GM21360 (cell line): ENCODE results near the gene MCF2L2.
"Not testable (repeated sequence)": the region's sequence is repeated elsewhere in the genome, so short reads cannot be mapped to it uniquely, and the experiment has no call there.

ENCODE experiments used
- ATAC-seq: cut with Tn5 transposase; IDR thresholded peaks from one replicate; pipeline ENCODE4 v1.9.1; 2021; ENCODE audit warnings: mild to moderate bottlenecking, moderate library complexity; ENCODE audit not compliant: unreplicated experiment

The MCF2L2 gene

DNA sequence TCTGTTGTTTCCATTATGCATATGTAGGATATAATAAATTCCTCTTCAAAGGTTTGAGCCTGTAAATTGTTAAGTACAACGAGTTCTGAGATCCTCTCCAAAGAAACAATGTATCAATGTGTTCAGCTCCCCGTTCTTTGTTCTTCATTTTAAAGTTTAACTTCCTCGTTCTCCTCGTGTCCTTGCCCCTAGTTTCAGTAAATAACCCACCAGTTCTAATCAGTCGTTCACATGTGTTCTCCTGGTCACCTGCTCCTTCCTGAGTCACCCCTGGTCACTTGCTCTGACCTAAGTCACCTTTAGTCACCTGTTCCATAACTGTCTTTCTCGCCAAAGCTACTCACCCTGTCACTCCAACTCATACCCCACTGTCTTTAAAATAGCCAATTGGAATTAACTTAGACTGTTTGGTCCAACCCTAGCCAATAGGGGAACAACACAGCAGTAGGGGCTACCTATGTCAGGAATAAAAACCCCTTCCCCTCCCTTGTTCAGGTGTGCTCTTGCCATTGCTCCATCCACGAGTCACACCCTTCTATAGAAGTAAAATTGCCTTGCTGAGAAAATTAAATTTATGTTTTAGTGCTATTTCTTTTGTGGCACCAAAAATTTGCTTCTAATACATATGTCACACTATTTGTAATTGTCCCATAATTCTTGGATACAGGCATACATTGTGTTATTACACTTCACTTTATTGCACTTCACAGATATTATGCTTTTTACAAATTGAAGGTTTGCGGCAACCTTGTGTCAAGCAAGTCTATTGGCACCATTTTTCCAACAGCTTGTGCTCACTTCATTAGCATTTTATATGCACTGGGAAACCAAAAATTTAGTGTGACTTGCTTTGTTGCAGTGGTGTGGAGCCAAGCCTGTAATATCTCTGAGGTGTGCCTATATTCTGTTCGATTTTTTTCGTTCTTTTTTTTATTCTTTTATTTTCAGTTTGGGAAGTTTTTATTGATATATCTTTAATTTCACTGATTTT is 15.3 kb upstream of the MCF2L2 start:
- no peak for ATAC-seq

DNA sequence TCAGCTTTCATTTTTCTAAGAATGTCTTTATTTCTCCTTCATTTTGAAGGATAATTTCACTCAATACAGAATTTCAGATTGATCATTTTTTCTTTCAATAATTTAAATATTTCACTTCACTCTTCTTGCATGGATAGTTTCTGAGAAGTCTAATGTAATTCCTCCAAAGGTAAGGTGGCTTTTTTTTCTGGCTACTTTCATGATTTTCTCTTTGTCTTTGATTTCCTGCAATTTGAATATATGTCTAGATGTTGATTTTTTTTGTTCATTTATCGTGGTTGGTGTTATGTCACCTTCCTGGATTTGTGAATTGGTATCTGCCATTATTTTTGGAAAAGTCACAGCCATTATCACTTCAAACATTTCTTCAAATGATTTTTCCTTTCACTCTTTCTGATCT is 14.6 kb upstream of the MCF2L2 start:
- ATAC-seq: no peak

DNA sequence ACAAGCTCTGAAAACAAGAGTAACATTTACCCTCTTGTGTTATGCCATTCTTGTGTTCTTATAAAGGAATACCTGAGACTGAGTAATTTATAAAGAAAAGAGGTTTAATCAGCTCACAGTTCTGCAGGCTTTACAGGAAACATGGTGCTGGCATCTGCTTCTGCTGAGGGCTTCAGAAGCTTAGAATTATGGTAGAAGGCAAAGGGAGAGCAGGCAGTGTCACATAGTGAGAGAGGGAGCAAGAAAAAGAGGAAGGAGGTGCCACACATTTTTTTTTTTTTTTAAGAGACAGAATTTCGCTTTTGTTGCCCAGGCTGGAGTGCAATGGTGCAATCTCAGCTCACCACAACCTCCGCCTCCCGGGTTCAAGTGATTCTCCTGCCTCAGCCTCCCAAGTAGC is 12.1 kb upstream of the MCF2L2 start:
- ATAC-seq: not testable (repeated sequence)

DNA sequence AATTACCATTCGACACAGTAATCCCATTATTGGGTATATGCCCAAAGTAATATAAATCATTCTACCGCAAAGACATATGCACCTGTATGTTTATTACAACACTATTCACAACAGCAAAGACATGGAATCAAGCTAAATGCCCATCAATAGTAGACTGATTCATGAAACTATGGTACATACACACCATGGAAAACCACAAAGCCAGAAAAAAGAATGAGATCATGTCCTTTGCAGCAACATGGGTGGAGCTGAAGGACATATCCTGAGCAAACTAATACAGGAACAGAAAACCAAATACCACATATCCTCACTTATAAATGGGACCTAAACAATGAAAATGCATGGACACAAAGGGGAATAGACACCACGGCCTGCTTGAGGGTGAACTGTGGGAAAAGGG is 11.1 kb upstream of the MCF2L2 start:
- ATAC-seq: no peak

DNA sequence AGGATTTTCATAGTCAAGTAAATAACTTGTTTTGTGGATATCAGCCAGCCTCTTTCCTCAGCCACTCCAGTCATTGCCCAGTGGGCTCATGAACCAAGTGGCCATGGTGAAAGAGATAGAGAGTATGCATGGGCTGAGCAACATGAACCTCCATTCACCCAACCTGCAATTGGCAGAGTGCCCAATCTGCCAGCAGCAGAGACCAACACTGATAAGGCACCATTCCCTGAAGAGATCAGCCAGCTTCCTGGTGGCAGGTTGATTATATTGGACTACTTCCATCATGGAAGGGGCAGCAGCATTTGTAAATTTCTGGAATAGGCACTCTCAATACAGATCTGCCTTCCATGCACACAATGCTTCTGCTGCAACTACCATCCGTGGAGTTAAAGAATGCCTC is 10.3 kb upstream of the MCF2L2 start:
- no peak for ATAC-seq

DNA sequence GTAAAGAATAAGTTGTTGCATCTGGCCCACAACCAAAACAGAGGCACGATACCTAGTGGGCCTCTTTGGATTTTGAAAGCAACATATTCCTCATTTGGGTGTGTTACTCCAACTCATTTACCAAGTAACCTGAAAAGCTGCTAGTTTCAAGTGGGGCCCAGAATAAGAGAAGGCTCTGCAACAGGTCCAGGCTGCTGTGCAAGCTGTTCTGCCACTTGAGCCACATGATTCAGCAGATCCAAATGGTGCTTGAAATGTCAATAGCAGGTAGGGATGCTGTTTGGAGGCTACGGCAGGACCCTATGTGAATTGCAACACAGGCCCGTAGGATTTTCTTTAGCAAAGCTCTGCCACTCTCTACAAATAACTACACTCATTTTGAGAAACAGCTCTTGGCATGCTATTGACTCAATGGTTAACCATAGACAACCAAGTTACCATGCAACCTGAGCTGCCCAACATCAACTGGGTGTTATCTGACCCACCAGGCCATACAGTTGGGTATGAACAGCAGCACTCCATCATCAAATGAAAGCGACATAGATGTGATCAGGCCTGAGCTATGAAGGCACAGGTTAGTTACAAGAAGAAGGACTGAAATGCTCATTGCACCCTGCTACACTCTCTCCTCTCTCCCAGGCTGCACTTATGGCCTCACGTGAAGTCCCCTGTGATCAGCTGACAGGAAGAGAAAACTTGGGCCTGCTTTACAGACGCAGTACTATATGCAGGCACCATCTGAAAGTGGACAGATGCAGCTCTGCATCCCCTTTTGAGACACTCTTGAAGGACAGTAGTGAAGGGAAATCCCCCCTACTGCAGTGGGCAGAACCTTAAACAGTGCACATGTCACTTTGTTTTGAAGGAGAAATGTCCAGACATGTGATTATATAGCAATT is 9.5 kb upstream of the MCF2L2 start:
- no peak for ATAC-seq

DNA sequence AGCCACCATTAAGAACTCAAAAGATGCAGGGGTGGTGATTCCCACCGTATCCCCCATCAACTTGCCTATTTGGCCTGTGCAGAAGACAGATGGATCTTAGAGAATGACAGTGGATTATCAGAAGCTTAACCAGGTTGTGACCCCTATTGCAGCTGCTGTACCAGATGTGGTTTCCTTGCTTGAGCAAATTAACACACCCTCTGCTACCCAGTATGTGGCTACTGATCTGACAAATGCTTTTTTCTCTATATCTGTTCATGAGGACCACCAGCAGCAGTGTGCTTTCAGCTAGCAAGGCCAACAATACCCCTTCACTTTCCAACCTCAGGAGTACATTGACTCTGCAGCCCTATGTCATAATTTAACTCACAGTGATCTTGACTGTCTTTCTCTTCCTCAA is 8.6 kb upstream of the MCF2L2 start:
- no peak for ATAC-seq

DNA sequence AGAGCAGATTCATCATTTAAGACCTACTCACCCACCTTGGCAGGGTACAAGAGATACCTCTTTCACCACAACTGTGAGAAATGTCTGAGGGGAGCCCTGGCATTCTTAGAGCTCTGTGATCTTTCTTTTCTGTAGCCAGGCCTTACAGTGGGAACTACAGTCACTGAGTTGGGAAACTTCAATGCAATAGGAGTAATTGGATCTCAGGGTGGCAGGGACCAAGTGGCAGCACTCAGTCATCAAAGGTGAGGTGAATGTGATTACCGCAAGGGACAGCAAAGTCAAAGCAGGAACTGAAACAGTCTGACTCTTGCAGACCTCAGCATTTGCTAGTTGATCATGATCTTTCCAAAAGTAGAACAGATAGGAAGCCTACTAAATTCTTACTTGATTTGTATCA is 7.2 kb upstream of the MCF2L2 start:
- peak; percentile 79 for ATAC-seq

DNA sequence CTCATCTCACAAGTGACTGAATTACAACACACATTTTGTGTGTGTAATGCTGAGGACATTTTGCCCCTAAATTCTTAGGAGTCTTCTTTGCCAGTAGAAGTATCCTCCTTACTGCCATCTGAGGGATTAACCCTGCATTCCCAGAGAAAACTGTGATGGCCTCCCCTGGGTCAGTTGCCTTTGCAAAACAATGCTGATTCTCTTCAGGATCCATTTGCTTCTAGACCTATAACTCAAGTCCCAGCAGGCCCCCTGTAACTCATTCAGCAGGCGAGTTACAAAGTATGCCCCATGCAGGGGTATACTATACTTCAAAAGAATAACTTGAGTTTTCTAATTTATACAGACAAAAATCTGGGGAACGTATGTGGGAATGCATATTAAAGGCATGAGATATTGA is 6.6 kb upstream of the MCF2L2 start:
- no peak for ATAC-seq

DNA sequence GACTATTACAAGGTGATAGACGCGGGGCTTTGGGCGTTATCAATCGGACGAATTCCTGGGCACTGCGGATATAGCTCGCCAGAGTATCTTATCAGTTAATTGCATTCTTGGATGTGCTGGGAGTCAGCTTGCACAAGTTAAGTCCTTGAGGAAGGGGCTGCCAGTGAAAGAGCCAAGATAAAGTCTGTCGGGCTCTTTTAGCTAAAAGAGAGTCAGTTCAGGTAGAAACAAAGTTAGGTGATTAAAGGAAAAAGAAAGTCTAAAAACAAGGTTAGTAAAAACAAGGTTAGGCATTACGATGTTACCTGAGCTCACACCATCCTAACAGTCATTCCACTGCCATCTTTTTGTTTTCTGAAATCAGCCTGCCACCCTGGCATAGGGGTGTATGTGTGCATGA is 6.1 kb upstream of the MCF2L2 start:
- no peak for ATAC-seq

DNA sequence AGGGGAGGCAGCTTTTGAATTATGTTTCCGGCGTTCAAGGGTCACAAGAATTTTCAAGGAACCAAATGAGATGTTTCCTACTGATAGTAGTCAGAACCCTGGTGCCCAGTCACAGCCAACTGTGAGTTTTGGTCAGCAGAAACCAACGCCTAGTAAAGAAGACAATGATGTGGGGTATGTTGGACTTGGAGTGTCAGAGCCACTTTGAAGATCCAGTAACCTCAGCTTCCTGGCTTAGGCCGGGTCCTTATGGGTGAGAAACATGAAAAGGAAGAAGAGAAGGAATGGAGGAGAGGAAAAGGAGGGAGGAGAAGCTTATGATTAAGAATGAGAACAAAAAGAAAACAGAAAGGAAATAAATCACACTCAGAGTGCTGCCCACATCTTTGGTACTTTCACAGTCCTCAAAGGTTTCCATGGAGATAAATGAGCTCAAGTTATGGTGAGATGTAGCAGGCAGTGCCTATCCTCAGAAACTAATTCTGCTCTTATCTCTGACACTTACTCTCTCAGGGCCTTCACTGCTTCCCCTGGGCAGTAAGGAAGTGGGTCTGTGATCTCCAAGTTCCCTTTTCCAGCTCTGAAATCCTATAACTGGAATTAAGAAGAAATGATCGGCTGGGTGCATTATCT is 2.0 kb upstream of the MCF2L2 start:
- ATAC-seq: no peak

DNA sequence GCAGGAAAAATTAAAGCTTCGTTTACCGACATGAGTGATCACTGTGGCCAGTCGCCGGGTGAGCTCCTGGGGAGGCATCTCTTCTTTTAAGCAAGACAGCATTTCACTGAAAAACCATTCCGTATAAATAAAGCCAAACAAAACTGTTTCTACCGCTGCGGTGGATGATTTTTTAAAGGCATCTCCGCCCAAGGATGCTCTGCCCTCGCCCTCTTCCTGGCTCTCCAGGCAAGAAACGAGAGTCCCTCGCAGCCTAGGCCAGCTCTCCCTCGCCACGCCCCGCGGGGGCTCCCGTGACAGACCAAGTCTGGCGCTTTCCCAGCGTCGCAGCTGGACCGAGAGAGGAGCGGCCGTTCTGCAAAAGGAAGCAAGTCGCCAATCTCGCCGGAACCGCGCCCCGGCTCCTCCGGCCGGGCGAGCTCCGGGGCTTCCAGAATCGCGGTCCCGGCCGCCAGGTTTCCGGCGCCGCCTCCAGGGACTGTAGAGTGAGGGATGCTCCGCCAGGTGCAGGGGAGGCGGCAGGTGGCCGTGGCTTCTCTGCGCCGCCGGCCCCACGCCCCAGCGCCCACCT is 458 bp downstream of the MCF2L2 start:
- peak; percentile 23 for ATAC-seq

DNA sequence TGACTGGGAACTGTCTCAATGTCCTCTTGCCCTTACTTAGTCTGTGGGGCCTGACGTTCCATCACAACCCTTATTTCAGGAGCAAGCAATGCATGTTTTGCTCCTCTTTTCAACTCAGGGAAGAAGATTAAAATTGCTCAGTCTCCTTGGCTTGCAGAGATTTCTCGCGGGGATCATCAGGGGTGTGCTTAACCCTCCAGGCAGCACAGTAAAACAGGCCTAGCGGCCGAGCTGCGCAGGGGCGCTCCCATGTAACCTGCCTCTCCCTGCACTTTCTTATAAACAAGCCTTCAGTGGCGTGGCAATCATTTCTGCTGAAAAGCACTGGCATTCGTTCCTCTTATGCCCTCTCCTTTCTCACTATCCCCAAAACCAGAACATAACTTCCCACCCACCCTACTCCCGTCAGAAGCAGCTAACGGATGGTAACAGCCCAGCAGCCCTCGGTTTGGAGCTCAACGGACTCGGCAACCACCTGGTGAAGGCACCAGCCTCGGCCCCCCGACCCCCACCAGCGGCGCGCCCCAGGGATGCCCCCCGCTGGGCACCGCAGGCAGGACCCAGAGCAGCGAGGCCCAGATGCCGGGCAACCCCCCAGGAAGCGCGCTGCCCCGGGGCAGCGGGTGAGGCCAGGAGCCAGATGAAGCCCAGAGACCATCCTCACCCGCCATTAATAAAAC is 1.1 kb downstream of the MCF2L2 start:
- no peak for ATAC-seq

DNA sequence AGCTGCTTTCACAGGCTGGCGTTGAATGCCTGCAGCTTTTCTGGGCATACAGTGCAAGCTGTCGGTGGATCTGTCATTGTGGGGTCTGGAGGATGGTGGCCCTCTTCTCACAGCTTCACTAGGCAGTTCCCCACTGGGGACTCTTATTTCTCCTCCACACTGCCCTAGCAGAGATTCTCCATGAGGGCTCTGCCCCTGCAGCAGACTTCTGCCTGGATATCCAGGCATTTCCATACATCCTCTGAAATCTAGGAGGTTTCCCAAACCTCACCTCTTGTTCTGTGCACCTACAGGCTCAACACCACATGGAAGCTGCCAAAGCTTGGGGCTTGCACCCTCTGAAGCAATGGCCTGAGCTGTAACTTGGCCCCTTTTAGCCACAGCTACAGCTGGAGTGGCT is 9.6 kb downstream of the MCF2L2 start:
- ATAC-seq: not testable (repeated sequence)

DNA sequence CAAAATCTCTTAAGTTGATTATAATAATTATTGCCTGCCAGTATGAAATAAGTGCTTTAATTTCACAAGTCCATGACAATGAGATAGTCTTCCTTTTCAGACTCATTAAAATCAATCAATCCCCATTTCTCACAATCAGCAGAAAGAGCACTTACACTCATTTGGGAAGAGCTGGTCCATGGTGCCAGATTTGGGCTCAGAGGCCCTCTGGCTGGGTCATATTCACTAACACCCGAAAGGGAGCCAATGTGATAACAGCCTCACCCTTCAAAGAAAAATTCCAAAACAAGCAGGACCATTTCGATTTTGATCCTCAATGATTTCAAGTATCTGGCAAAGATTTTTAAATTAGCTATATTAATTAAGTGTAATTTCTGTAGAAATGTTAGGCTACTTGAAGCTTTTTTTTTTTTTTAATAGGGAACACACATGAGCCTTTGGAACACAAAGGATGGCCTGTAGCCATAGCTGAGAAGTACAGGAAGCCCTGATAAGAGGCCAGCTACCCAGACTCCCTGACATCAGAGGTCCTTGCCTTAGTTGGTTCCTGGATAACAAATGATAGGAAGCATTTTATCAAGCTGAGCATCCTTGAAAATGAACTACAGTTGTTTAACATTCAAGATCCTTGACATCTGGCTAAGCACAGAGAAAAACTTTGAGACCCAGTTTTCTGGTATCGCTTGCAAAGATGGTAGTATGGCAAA is 17.1 kb downstream of the MCF2L2 start:
- ATAC-seq: no peak

DNA sequence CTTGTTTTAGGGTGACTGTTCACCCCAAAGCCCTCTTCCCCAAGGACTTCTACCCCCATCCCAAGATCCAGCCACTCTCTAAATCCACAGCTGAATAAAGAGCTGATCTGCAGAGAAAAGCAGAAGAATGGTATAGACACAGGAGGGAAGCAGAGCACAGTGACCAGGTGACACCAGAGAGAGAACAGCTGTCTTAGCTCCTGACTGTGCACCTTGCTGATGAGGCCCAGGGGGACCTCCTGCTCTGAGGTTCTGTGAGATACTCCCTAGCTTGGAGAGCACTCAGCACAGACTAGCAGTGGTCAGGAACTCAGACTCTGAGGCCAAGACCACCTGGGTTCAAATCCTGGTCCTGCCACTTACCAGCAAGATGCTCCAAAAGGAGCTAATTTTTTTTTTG is 17.7 kb downstream of the MCF2L2 start:
- ATAC-seq: no peak

DNA sequence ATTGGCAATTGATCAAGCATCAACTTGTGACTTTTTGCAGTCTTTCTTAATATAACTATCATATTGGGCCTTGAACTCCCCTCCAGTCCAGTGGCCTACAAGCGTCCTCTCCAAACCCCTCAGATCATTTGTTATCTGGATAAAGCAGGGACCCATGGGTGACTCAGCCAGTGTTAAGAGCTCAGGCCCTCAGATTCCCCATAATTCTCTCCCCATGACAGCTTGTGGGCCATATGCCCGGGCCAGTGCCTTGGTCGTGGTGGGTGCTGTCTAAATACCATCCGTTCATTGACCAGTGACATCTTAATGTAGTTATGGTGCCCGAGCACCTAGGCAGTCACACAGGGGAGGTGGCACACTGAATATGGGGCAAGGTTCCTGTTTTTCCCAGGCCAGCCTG is 18.1 kb downstream of the MCF2L2 start:
- ATAC-seq: no peak

DNA sequence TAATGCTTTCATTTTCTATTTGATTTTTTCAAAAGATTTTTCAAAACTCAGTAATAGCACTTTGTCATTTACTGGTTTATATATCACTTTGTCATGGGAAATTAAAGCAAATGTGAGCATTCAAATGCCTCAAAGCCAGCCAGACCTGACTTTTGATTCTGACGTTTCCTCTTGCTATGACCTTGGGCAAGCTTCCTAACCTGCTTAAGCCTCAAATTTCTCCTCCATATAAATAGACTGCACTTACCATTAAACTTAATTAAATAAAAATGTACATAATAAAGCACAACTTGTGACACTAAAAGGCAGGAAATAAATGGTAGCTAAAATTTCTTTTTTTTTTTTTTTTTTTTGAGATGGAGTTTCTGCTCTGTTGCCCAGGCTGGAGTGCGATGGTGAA is 19.2 kb downstream of the MCF2L2 start:
- ATAC-seq: no peak

DNA sequence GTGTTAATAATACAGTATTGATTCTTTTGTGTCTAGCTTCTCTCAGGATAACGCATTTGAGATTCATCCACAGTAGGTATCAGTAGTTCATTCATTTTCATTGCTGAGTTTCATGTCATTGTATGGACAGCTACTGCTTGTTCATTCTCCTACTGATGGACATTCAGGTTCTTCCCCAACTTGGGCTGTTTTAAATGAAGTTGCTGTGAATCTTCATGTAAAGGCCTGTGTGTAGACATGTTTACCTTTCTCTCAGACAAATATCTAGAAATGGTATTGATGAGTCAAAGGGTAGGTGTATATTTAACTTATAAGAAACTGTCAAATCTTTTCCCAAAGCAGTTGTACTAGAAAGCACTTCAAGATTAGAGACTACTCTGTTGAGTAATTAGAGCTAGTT is 26.7 kb downstream of the MCF2L2 start:
- no peak for ATAC-seq

DNA sequence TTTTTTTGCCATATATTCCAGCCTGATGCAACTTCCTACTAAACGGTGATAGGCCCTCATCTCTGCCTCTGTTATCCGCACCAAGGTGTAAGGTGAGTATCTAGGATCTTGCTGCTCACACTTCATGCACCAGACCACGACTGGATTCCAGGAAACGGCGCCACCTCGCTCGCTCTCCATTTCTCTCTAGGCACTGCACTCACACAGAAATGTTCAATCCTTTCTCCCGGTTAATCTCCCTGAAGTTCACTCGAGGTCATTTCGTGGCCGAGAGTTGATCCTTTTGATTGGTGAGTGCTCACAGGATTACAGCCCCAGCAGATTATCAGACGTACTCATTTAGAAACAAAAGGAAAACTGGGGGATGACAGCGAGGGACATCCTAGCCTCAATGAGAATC is 28.1 kb downstream of the MCF2L2 start:
- ATAC-seq: no peak
